NCI-H345 treated with DMSO at 0.1 percent for 48 hours (cell line): ENCODE measurements around the gene SRM.
"Not testable (repeated sequence)": the region's sequence is repeated elsewhere in the genome, so short reads cannot be mapped to it uniquely, and the experiment has no call there.

Experiments
- DNase-seq: peaks from one replicate; lab custom pipeline; 2025; ENCODE audit not compliant: unreplicated experiment; lab: John Stamatoyannopoulos, UW

SRM gene

DNA sequence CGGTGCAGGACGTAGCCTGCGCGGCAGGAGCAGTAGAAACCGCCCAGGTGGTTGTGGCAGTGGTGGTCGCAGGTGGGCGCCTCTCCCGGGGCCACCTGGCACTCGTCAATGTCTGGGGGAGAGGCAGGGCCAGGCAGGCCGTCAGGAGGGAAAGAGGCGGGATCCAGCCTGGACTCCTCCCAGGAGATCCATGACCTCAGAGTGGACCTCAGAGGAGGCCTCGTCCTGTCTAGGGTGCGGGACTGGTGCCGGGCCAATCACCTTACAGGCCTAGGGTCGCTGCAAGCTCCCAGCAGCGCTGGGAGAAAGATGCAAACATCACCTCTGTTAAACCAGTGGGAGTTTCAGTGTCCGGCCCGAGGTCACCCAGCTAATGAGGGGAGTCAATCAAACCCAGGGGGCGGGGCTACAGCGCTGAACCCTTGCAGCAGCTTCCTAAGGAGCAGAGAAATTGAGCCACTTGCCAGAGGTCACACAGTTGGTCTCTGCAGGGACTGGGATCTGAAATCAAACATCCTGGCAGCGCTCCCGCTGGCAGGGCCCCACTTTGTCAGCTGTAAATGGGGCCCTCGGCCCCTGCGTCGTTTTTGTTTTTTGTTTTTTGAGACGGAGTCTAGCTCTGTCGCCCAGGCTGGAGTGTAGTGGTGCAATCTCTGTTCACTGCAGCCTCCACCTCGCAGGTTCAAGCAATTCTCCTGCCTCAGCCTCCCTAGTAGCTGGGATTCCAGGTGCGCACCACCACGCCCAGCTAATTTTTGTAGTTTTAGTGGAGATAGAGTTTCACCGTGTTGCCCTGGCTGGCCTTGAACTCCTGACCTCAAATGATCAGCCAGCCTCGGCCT is 14.2 kb downstream of the SRM start:
- no peak for DNase-seq

- DNase-seq = no peak
Observed at GRCh38 chr1:11044849-11045427, 14.9 kb downstream of the SRM start.

DNA sequence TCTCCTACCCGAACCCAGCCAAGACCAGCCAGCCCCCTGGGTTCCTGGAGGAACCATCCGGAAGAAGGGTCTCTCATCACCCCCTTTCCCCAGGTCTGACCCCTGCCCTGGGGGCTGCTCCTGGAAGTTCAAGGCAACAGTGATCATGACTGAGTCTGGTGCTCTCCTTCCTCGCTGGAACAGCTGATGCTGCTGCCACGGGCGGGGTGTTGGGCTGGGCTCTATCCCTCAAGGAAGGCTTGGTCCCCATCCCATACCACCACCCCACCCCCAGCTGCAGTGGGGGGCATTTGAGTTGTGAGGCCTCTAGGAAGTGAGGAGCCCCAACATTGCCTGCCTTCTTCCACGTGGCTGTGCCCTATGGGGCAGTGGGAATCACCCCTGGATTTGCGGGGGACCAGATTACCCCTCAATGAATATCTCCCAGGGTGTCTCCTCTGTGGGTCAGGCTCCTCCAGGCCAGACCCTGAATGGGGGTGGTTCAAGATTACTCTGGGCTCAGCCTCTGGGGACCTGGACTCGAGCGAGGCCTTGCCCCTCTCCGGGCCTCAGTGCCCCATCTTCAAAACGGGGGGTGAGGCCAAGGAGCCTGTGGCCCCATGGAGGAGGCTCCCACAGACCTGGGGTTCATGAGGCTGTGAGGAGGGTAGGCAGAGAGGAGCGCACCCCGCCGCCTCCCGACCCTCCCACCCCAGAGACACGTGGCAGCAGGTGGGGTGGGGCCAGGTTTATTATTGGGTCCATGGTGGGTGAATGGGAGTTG is 15.6 kb downstream of the SRM start:
- DNase-seq = no peak

GRCh38 chr1:11042995-11043874 is 16.6 kb downstream of the SRM start:
- DNase-seq = no peak

- no peak for DNase-seq
Observed at GRCh38 chr1:11042065-11042464, 17.8 kb downstream of the SRM start.

DNA sequence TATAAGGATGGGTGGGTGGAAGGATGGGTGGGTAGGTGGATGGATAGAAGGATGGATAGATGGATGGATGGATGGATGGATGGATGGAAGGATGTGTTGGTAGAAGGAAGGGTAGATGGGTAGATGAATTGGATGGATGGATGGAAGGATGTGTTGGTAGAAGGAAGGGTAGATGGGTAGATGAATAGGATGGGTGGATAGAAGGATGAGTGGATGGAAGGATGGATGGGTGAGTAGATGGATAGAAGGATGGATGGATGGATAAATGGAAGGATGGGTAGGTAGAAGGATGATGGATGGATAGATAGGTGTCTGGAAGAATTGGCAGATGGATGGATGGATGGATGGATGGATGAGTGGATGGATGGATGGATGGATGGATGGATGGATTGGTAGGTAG is 18.8 kb downstream of the SRM start:
- no peak for DNase-seq

- DNase-seq = not testable (repeated sequence)
Observed at GRCh38 chr1:11040105-11040429, 19.8 kb downstream of the SRM start.

GRCh38 chr1:11039351-11040104 is 20.3 kb downstream of the SRM start:
- no peak for DNase-seq

DNA sequence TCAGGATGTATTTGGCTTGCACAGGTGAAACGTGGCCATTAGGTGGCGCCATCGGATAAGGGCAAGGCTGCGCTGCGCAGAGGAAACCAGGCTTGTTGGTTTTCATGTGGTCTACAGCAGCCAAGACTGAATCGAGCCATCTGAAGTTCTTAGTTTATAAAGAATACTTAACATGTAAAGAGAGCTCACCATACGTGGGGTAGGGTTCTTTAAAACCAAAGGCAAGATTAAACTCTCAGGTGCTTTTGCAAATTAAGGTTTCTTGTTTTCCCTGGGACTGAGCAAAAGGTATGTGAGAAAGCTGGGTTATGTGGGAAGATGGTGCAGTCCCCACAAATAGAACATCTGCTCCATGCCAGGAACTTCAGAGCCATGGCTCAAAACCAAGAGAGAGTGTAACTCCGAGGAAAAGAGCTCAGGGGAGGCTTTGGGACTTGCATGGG is 22.1 kb downstream of the SRM start:
- peak; percentile 87 for DNase-seq

DNA sequence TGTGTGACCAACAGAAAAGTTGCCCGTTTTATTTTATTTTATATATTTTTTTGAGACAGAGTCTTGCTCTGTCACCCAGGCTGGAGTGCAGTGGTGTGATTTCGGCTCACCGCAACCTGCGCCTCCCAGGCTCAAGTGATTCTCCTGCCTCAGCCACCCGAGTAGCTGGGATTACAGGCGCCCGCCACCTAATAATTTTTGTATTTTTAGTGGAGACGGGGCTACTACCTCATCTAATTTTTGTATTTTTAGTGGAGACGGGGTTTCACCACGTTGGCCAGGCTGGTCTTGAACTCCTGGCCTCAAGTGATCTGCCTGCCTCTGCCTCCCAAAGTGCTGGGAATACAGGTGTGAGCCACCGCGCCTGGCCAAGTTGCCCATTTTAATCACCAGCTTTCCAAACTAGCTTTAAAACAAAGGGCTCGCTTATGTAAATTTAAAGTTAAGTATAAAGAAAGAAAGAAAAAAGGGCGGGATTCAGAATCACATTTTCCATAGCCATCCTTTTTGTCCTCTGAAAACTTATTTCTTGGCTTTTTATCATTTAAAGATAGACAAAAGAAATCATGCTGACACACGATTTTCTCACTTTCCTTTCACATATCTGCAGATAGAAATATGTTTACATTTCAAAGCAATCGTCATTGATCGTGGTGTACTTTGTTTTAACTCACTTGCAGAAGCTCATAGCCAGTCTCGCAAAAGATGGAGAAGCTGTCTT is 22.6 kb downstream of the SRM start:
- not testable (repeated sequence) for DNase-seq

DNA sequence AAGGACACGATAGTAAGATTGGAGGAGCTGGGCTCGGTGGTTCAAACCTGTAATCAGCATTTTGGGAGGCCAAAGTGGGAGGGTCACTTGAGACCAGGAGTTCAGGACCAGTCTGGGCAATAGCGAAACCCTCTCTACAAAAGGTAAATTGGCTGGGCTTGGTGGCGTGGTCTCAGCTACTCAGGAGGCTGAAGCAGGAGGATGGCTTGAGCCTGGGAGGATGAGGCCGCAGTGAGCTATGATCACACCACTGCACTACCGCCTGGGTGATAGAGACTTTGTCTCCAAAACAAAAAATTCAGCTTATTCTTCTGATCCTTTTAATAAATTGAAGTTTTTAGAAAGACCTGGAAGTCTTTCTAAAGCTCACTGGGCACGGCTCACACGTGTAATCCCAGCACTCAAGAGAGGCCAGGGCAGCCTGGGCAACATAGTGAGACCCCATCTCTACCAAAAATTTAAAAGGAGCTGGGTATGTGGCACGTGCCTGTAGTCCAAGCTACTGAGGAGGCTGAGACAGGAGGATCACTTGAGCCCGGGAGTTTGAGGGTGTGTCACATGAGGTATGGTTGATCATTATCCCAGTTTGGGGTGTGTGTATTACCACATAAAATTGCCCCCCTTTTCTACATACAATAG is 28.1 kb downstream of the SRM start:
- DNase-seq = no peak

- no peak for DNase-seq
Observed at GRCh38 chr1:11030865-11031264, 29.0 kb downstream of the SRM start.

GRCh38 chr1:11028018-11028417 is 31.8 kb downstream of the SRM start:
- DNase-seq = no peak

GRCh38 chr1:11027316-11027715 is 32.5 kb downstream of the SRM start:
- DNase-seq = no peak

GRCh38 chr1:11026903-11027302 is 32.9 kb downstream of the SRM start:
- DNase-seq = no peak

DNA sequence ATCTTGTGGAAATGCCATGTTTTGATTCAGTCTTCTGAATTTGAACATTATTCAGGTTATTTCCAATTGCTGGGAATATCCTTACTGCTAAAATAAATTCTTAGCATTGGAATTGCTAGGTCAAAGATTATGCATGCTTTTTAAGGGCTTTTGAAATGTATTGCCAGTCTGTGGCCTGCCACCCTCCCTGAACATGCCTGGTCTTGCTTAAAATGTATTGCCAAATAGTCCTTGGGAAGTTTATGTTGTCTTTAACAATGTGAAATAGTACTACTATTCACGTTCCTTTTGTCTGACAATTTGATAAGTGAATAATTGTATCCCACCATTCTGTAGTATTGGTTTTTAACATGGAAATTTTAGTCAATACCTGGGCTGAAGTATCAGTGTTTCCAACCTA is 33.8 kb downstream of the SRM start:
- DNase-seq = no peak

DNA sequence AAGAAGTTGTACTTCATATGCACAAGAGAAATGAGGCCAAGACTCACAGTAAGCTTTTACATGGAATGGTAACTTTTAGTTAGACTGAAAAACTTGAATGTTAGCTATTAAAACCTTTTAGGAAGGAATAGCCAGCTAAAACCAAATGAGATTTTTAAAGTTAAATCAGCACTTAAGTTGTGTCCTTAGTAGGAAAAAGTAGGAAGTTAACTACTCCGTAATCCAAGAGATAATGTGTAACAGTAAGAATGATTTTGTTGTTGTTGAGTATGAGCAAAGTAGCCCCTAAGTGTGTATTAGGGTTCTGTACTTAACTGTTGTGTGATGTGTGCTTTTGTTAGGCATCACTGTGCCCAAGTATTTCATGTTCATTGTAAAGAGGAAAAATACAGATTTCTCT is 34.2 kb downstream of the SRM start:
- DNase-seq = no peak

DNA sequence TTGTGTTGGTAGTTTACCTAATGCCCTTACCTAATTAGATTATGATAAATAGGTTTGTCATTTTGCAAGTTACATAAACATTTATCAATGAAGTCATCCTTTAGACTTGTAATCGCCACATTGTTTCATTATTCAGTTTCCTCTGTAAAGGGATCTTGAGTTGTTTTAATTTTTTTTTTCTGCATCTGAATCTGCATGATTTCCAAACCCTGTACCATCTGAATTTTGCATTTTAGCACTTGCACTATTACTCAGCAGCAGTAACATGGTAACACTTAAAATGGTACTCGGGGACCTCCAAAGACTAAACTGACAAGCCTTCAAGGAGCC is 35.0 kb downstream of the SRM start:
- no peak for DNase-seq

DNA sequence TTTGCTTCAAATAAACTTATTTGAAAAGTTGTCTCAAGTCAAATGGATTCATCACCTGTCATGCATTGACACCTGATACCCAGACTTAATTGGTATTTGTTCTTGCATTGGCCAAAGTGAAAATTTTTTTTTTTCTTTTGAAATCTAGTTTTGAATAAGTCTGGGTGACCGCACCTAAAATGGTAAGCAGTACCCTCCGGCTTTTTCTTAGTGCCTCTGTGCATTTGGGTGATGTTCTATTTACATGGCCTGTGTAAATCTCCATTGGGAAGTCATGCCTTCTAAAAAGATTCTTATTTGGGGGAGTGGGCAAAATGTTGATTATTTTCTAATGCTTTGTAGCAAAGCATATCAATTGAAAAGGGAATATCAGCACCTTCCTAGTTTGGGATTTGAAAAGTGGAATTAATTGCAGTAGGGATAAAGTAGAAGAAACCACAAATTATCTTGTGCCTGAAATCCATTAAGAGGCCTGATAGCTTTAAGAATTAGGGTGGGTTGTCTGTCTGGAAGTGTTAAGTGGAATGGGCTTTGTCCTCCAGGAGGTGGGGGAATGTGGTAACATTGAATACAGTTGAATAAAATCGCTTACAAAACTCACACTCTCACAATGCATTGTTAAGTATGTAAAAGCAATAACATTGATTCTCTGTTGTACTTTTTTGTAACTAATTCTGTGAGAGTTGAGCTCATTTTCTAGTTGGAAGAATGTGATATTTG is 35.5 kb downstream of the SRM start:
- DNase-seq = no peak
